ENCODE measurements around the gene SCN4B.

The SCN4B gene

GRCh38 chr11:118151431-118151830 is 1.2 kb downstream of the SCN4B start:
- DNase-seq, result no peak

- no peak for DNase-seq
Measured at GRCh38 chr11:118149493-118149892, 3.1 kb downstream of the SCN4B start.

GRCh38 chr11:118148856-118149255 is 3.8 kb downstream of the SCN4B start:
- no peak for DNase-seq

GRCh38 chr11:118148240-118148639 is 4.4 kb downstream of the SCN4B start:
- DNase-seq, result no peak

- DNase-seq, result no peak
Measured at GRCh38 chr11:118147502-118147901, 5.1 kb downstream of the SCN4B start.

GRCh38 chr11:118146554-118146953 is 6.1 kb downstream of the SCN4B start:
- DNase-seq, result no peak

- peak; percentile 65 to 76 for DNase-seq
Measured at GRCh38 chr11:118145285-118146227, 7.1 kb downstream of the SCN4B start.

- no peak for DNase-seq
Measured at GRCh38 chr11:118144301-118145268, 8.0 kb downstream of the SCN4B start.

GRCh38 chr11:118143661-118144185 is 8.9 kb downstream of the SCN4B start:
- no peak for DNase-seq

GRCh38 chr11:118142809-118143208 is 9.8 kb downstream of the SCN4B start:
- no peak for DNase-seq

- DNase-seq, result no peak
Measured at GRCh38 chr11:118142081-118142480, 10.5 kb downstream of the SCN4B start.

- no peak for DNase-seq
Measured at GRCh38 chr11:118139578-118139977, 13.0 kb downstream of the SCN4B start.

GRCh38 chr11:118138839-118139420 is 13.7 kb downstream of the SCN4B start:
- DNase-seq, result no peak

- no peak for DNase-seq
Measured at GRCh38 chr11:118136801-118137200, 15.8 kb downstream of the SCN4B start.

GRCh38 chr11:118136341-118136740 is 16.3 kb downstream of the SCN4B start:
- DNase-seq, result no peak

- DNase-seq, result no peak
Measured at GRCh38 chr11:118135796-118136165, 16.8 kb downstream of the SCN4B start.

GRCh38 chr11:118135051-118135795 is 17.4 kb downstream of the SCN4B start:
- DNase-seq, result no peak

GRCh38 chr11:118133816-118134215 is 18.8 kb downstream of the SCN4B start:
- DNase-seq, result no peak

- DNase-seq, result no peak
Measured at GRCh38 chr11:118132385-118133151, 20.1 kb downstream of the SCN4B start.

GRCh38 chr11:118129471-118130172 is 23.0 kb downstream of the SCN4B start:
- DNase-seq, result no peak
